PC-3 (cell line): ENCODE data around the gene CRTC1. TPM values are rescaled to one million over a fixed set of nuclear protein-coding genes. Genes with fewer than 3 reads are reported as not detected.
A peak's percentile ranks its signal among the peaks of the same experiment; 100 is the strongest.
"Not testable (repeated sequence)": the region's sequence is repeated elsewhere in the genome, so short reads cannot be mapped to it uniquely, and the experiment has no call there.

Experiments
- ATAC-seq: fragments of 200-7000 bp; cut with Tn5 transposase; 2 replicates; pipeline ENCODE4 v1.9.1; 2020; ENCODE audit warnings: mild to moderate bottlenecking, moderate library complexity
- BruUV-seq: library from RNA; stranded (reverse); fragments of 400-500 nt; replicated peaks from 2 replicates; lab custom pipeline; 2021; lab: Mats Ljungman, UMichigan
- CTCF ChIA-PET: fragments of 300-600 bp; sonication (Branson Sonifier 250); formaldehyde crosslinking; loops from one replicate; lab custom pipeline; 2022; ENCODE audit warnings: antibody characterized with exemption; lab: Charles Lee
- POLR2A ChIA-PET: fragments of 300-600 bp; sonication (Branson Sonifier 250); formaldehyde crosslinking; loops from one replicate; lab custom pipeline; 2022; ENCODE audit warnings: antibody characterized with exemption; ENCODE audit not compliant: unreplicated experiment; lab: Charles Lee
- DNase-seq: peaks from one replicate; pipeline ENCODE4 v3.0.0-alpha.2; 2015
- H2AFZ ChIP-seq: fragments of 300-600 bp; sonication (generic); 2 replicates; pipeline ENCODE4 v1.6.0; 2016; ENCODE audit warnings: antibody characterized with exemption, low read length
- H3F3A ChIP-seq: fragments of 300-600 bp; sonication (generic); one replicate; pipeline ENCODE4 v1.6.0; 2017; ENCODE audit warnings: antibody characterized with exemption, low read length, control low read depth, mild to moderate bottlenecking; ENCODE audit not compliant: unreplicated experiment
- H3K27ac ChIP-seq: fragments of 300-600 bp; sonication (generic); 2 replicates; pipeline ENCODE4 v1.5.1; 2016; ENCODE audit warnings: mild to moderate bottlenecking, low read length
- H3K27me3 ChIP-seq: fragments of 300-600 bp; sonication (generic); 2 replicates; pipeline ENCODE4 v1.6.1; 2016; ENCODE audit warnings: low read length, mixed read lengths
- H3K36me3 ChIP-seq: fragments of 300-600 bp; sonication (generic); 2 replicates; pipeline ENCODE4 v1.6.1; 2016; ENCODE audit warnings: low read depth, mixed run types, low read length, mixed read lengths
- H3K4me1 ChIP-seq: fragments of 300-600 bp; sonication (generic); 2 replicates; pipeline ENCODE4 v1.5.1; 2016; ENCODE audit warnings: low read length; ENCODE audit not compliant: insufficient read depth
- H3K4me2 ChIP-seq: fragments of 300-600 bp; sonication (generic); 2 replicates; pipeline ENCODE4 v1.6.0; 2016; ENCODE audit warnings: low read length
- H3K4me3 ChIP-seq: fragments of 300-600 bp; sonication (generic); 2 replicates; pipeline ENCODE4 v1.5.1; 2016; ENCODE audit warnings: mild to moderate bottlenecking, low read length, mixed read lengths
- H3K79me2 ChIP-seq: fragments of 300-600 bp; sonication (generic); 2 replicates; pipeline ENCODE4 v1.6.1; 2017; ENCODE audit warnings: low read length, mixed read lengths
- H3K9ac ChIP-seq: fragments of 300-600 bp; sonication (generic); 2 replicates; pipeline ENCODE4 v1.6.0; 2016; ENCODE audit warnings: mild to moderate bottlenecking, low read length
- H3K9me2 ChIP-seq: fragments of 300-600 bp; sonication (generic); replicated peaks from 2 replicates; pipeline ENCODE4 v1.6.1; 2016; ENCODE audit warnings: mixed run types, low read length, mixed read lengths
- H3K9me3 ChIP-seq: fragments of 300-600 bp; sonication (generic); 2 replicates; pipeline ENCODE4 v1.6.1; 2016; ENCODE audit warnings: low read length, mixed read lengths
- H4K20me1 ChIP-seq: fragments of 300-600 bp; sonication (generic); 2 replicates; pipeline ENCODE4 v1.6.1; 2016; ENCODE audit warnings: low read length, mixed read lengths
- EZH2 ChIP-seq: fragments of 300-600 bp; sonication (generic); IDR thresholded peaks from one replicate; pipeline ENCODE4 v1.6.1; 2017; ENCODE audit warnings: antibody characterized with exemption, mild to moderate bottlenecking, low read length; ENCODE audit not compliant: unreplicated experiment
- EZH2phosphoT487 ChIP-seq: fragments of 300-600 bp; sonication (generic); IDR thresholded peaks from 2 replicates; pipeline ENCODE4 v1.6.1; 2018; ENCODE audit warnings: mild to moderate bottlenecking, antibody characterized with exemption, low read length, borderline replicate concordance
- intact Hi-C: fragments of 100-400 bp; cut with micrococcal nuclease; formaldehyde crosslinking; loops from 2 replicates; pipeline ENCODE4 v1.9.0; 2023
- total RNA-seq: library from RNA; depleted of rRNA; stranded (reverse); fragments of >200 nt; gene quantifications from 2 replicates; pipeline ENCODE4 v1.2.3, GENCODE V29; 2014
- TF ChIP-seq, protein P1 (sequence below): fragments of 300-600 bp; sonication (generic); conservative IDR thresholded peaks from 2 replicates; pipeline ENCODE4 v1.5.1; 2017; ENCODE audit warnings: antibody characterized with exemption, low read depth, mild to moderate bottlenecking, low read length

CRTC1 gene
- total RNA-seq, 1 experiment from 2014 or later: 6.7 TPM

DNA sequence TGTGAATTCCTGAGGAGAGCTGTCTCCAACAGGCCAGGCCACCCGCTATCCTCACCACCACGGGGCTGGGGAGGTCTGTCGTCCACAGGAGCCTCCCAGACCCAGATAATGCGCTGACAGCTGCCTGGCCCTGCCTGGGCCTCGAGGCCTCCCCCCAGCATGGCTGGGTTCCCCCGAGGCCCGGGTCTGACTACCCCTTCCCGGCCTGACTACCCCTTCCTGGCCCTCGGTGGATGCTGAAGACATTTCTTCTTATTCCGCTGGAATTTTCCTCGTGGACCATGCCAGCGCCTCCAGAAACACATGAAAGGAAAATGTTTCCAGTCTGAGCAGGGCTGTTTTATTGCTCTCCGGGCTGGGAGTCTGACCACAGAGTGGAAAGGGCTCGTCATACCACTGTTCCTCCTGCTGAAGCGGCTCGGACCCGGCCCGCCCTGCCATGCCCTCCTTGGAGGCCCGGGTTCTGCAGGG is 124.4 kb downstream of the CRTC1 start:
- no peaks in the 10 kb centered on the region for H4K20me1 ChIP-seq
- DNase-seq (no peak), ATAC-seq (no peak)
- no peak overlapping the region for H3K9ac ChIP-seq
- intact Hi-C loops: no loop called here
- H3F3A ChIP-seq: no peaks in the 10 kb centered on the region
- H2AFZ ChIP-seq: no peak overlapping the region
- no TSS peak for BruUV-seq
- TF ChIP-seq EZH2phosphoT487 (no peak), EZH2 (no peak)
- TF ChIP-seq, protein P1, sequence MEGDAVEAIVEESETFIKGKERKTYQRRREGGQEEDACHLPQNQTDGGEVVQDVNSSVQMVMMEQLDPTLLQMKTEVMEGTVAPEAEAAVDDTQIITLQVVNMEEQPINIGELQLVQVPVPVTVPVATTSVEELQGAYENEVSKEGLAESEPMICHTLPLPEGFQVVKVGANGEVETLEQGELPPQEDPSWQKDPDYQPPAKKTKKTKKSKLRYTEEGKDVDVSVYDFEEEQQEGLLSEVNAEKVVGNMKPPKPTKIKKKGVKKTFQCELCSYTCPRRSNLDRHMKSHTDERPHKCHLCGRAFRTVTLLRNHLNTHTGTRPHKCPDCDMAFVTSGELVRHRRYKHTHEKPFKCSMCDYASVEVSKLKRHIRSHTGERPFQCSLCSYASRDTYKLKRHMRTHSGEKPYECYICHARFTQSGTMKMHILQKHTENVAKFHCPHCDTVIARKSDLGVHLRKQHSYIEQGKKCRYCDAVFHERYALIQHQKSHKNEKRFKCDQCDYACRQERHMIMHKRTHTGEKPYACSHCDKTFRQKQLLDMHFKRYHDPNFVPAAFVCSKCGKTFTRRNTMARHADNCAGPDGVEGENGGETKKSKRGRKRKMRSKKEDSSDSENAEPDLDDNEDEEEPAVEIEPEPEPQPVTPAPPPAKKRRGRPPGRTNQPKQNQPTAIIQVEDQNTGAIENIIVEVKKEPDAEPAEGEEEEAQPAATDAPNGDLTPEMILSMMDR: no peak
- no peak overlapping the region for H3K4me3 ChIP-seq
- POLR2A ChIA-PET: no interaction called here
- no peaks in the 10 kb centered on the region for H3K4me1 ChIP-seq
- H3K9me3 ChIP-seq: no peaks in the 10 kb centered on the region
- no peaks in the 10 kb centered on the region for H3K9me2 ChIP-seq
- no peak overlapping the region for H3K4me2 ChIP-seq
- H3K36me3 ChIP-seq: no peaks in the 10 kb centered on the region
- H3K27ac ChIP-seq: no peak overlapping the region
- H3K27me3 ChIP-seq: no peaks in the 10 kb centered on the region
- CTCF ChIA-PET: no interaction called here
- H3K79me2 ChIP-seq: no peaks in the 10 kb centered on the region

DNA sequence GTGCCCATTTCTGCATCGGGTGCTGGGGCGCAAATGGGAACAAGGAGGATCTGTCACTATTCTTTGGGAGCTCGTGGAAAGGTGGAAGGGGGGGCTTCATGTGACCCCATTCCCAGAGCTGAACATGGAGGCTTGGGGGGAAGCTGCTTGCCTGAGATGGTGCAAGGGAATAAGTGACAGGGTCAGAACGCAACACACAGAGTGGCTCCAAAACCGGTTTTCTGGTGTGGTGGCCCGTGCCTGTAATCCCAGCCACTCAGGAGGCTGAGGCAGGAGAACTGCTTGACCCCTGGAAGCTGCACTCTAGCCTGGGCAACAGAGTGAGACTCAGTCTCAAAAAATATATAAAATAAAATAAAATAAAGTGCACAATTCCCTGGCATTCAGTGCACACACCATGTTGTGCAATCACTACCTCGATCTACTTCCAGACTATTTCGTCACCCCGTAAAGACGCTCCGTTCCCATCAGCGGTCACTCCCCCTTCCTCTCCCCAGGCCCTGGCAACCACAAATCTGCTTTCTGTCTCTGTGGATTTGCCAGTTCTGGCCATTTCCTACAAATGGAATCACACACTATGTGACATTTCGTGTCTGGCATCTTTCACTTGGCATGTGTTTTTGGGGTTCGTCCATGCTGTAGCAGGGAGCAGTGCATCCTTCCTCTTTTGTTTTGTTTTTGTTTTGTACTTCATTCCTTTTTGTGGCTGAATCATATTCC is 125.8 kb downstream of the CRTC1 start:
- Histone ChIP-seq H3K4me1 (no peaks in the 10 kb centered on the region), H3K79me2 (no peaks in the 10 kb centered on the region), H3K9ac (no peak overlapping the region), H3K27ac (no peak overlapping the region), H3K4me2 (0 out of 2 replicates have a peak overlapping the region, but pooled peaks have one; percentile 12), H3K9me2 (no peaks in the 10 kb centered on the region), H3K27me3 (no peaks in the 10 kb centered on the region), H2AFZ (no peak overlapping the region), H3F3A (no peaks in the 10 kb centered on the region), H3K9me3 (no peaks in the 10 kb centered on the region), H3K4me3 (no peak overlapping the region), H3K36me3 (no peaks in the 10 kb centered on the region), H4K20me1 (no peaks in the 10 kb centered on the region)
- BruUV-seq: no TSS peak
- DNase-seq: peak; percentile 38
- CTCF ChIA-PET: no interaction called here
- POLR2A ChIA-PET: interaction anchor here (0.6 kb wide), 1 partner anchor 318 kb away, joined by 3 read pairs; no protein-coding TSS in a partner anchor
- intact Hi-C loops: no loop called here
- no peak for TF ChIP-seq EZH2
- TF ChIP-seq EZH2phosphoT487: no peak
- TF ChIP-seq, protein P1: no peak
- ATAC-seq: no peak

DNA sequence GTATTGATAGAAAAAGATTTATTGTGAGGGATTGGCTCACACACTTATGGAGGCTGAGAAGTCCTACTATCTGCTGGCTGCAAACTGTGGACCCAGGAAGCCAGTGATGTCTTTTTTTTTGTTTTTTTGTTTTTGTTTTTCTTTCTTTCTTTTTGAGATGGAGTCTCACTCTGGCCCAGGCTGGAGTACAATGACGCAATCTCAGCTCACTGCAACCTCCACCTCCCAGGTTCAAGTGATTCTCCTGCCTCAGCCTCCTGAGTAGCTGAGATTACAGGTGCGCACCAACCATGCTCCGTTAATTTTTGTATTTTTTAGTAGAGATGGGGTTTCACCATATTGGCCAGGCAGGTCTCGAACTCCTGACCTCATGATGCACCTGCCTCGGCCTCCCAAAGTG is 128.2 kb downstream of the CRTC1 start:
- POLR2A ChIA-PET, H3K36me3 ChIP-seq, H3K9me2 ChIP-seq, DNase-seq, H3K4me1 ChIP-seq, H3K4me2 ChIP-seq, CTCF ChIA-PET, H3K27ac ChIP-seq, H3K9ac ChIP-seq, H3K4me3 ChIP-seq, H3K27me3 ChIP-seq, H3K9me3 ChIP-seq, H4K20me1 ChIP-seq, intact Hi-C loops, H2AFZ ChIP-seq, H3K79me2 ChIP-seq, ATAC-seq, H3F3A ChIP-seq, BruUV-seq: not testable (repeated sequence)
